SK-N-SH treated with all-trans-retinoic acid at 6 μM for 48 hours (cell line): ENCODE data around the gene KRTAP16-1.

ENCODE experiments used
- ATAC-seq: fragments of 200-7000 bp; cut with Tn5 transposase; 3 replicates; pipeline ENCODE4 v1.9.1; 2020; ENCODE audit warnings: mild to moderate bottlenecking, moderate library complexity
- ARNTL ChIP-seq: fragments of 450-650 bp; formaldehyde crosslinking; IDR thresholded peaks from 2 replicates; pipeline ENCODE4 v1.5.0; 2020; ENCODE audit warnings: low read depth, mild to moderate bottlenecking, moderate library complexity, borderline replicate concordance
- BACH2 ChIP-seq: fragments of 250-450 bp; sonication (Bioruptor Pico); IDR thresholded peaks from 2 replicates; pipeline ENCODE4 v1.9.0; 2021; ENCODE audit warnings: mild to moderate bottlenecking, borderline replicate concordance
- CSDC2 ChIP-seq: fragments of 250-450 bp; sonication (Bioruptor Pico); IDR thresholded peaks from 2 replicates; pipeline ENCODE4 v1.5.0; 2020; ENCODE audit warnings: mild to moderate bottlenecking, moderate library complexity
- CSRNP3 ChIP-seq: fragments of 250-450 bp; sonication (Bioruptor Pico); IDR thresholded peaks from 2 replicates; pipeline ENCODE4 v1.5.1; 2021; ENCODE audit warnings: mild to moderate bottlenecking, moderate library complexity
- ESRRG ChIP-seq: fragments of 250-450 bp; sonication (Bioruptor Pico); IDR thresholded peaks from 2 replicates; pipeline ENCODE4 v1.6.1; 2021; ENCODE audit warnings: mild to moderate bottlenecking
- GLIS3 ChIP-seq: fragments of 250-450 bp; sonication (Bioruptor Pico); IDR thresholded peaks from 2 replicates; pipeline ENCODE4 v1.5.0; 2020; ENCODE audit warnings: mild to moderate bottlenecking, moderate library complexity
- ISL1 ChIP-seq: fragments of 250-450 bp; sonication (Bioruptor Pico); IDR thresholded peaks from 2 replicates; pipeline ENCODE4 v2.1.2; 2022; ENCODE audit warnings: mild to moderate bottlenecking, moderate library complexity
- PATZ1 ChIP-seq: fragments of 250-450 bp; sonication (Bioruptor Pico); IDR thresholded peaks from 2 replicates; pipeline ENCODE4 v1.8.0; 2020; ENCODE audit warnings: mild to moderate bottlenecking, moderate library complexity, borderline replicate concordance
- POU6F1 ChIP-seq: fragments of 250-450 bp; sonication (Bioruptor Pico); IDR thresholded peaks from 2 replicates; pipeline ENCODE4 v1.8.0; 2021; ENCODE audit warnings: low read depth, mild to moderate bottlenecking, moderate library complexity, borderline replicate concordance
- PPARA ChIP-seq: fragments of 250-450 bp; sonication (Bioruptor Pico); IDR thresholded peaks from 2 replicates; pipeline ENCODE4 v1.5.0; 2020; ENCODE audit warnings: mild to moderate bottlenecking, borderline replicate concordance
- RARB ChIP-seq: fragments of 250-450 bp; sonication (Bioruptor Pico); IDR thresholded peaks from 2 replicates; pipeline ENCODE4 v1.8.0; 2021; ENCODE audit warnings: mild to moderate bottlenecking, moderate library complexity
- SNAI2 ChIP-seq: fragments of 250-450 bp; sonication (Bioruptor Pico); IDR thresholded peaks from 2 replicates; pipeline ENCODE4 v1.5.0; 2020; ENCODE audit warnings: mild to moderate bottlenecking, moderate library complexity
- TCF4 ChIP-seq: fragments of 250-450 bp; sonication (Bioruptor Pico); IDR thresholded peaks from 2 replicates; pipeline ENCODE4 v1.8.0; 2021; ENCODE audit warnings: mild to moderate bottlenecking, moderate library complexity, borderline replicate concordance
- TOX ChIP-seq: fragments of 250-450 bp; sonication (Bioruptor Pico); IDR thresholded peaks from 2 replicates; pipeline ENCODE4 v1.8.0; 2021; ENCODE audit warnings: mild to moderate bottlenecking, moderate library complexity, borderline replicate concordance
- TSHZ2 ChIP-seq: fragments of 250-450 bp; sonication (Bioruptor Pico); IDR thresholded peaks from 2 replicates; pipeline ENCODE4 v1.5.0; 2020; ENCODE audit warnings: mild to moderate bottlenecking, moderate library complexity
- ZC3H10 ChIP-seq: fragments of 250-450 bp; sonication (Bioruptor Pico); IDR thresholded peaks from 2 replicates; pipeline ENCODE4 v1.5.1; 2021; ENCODE audit warnings: mild to moderate bottlenecking, moderate library complexity
- ZFP3 ChIP-seq: fragments of 250-450 bp; sonication (Bioruptor Pico); IDR thresholded peaks from 2 replicates; pipeline ENCODE4 v1.5.0; 2020; ENCODE audit warnings: mild to moderate bottlenecking, moderate library complexity
- ZFP30 ChIP-seq: fragments of 450-650 bp; formaldehyde crosslinking; IDR thresholded peaks from 2 replicates; pipeline ENCODE4 v1.5.0; 2022; ENCODE audit warnings: mild to moderate bottlenecking, moderate library complexity
- ZNF565 ChIP-seq: fragments of 450-650 bp; formaldehyde crosslinking; conservative IDR thresholded peaks from 2 replicates; pipeline ENCODE4 v1.5.0; 2020; ENCODE audit warnings: low read depth, mild to moderate bottlenecking, moderate library complexity
- ZNF70 ChIP-seq: fragments of 450-650 bp; formaldehyde crosslinking; IDR thresholded peaks from 2 replicates; pipeline ENCODE4 v1.5.0; 2020; ENCODE audit warnings: mild to moderate bottlenecking, moderate library complexity
- ZNF8 ChIP-seq: fragments of 450-650 bp; formaldehyde crosslinking; IDR thresholded peaks from 2 replicates; pipeline ENCODE4 v1.5.0; 2020; ENCODE audit warnings: mild to moderate bottlenecking, moderate library complexity

Gene KRTAP16-1

GRCh38 chr17:41308251-41308917, 725 bp downstream of the KRTAP16-1 start:
- no peak for TF ChIP-seq TOX
- no peak for TF ChIP-seq GLIS3 (CRISPR knock-in tag)
- TF ChIP-seq PATZ1, result no peak
- no peak for TF ChIP-seq ZNF70 (CRISPR knock-in tag)
- TF ChIP-seq ZC3H10 (CRISPR knock-in tag), result no peak
- TF ChIP-seq ZNF8 (CRISPR knock-in tag), result no peak
- TF ChIP-seq ZFP30 (CRISPR knock-in tag), result no peak
- TF ChIP-seq ESRRG (CRISPR knock-in tag), result no peak
- TF ChIP-seq TCF4 (CRISPR knock-in tag), result no peak
- TF ChIP-seq TSHZ2 (CRISPR knock-in tag), result no peak
- TF ChIP-seq, all 23 proteins: peak for 0
- no peak for ATAC-seq

GRCh38 chr17:41307647-41308046, 1.5 kb downstream of the KRTAP16-1 start:
- no peak for TF ChIP-seq TSHZ2 (CRISPR knock-in tag)
- TF ChIP-seq TOX, result no peak
- no peak for TF ChIP-seq ARNTL
- no peak for TF ChIP-seq ISL1 (CRISPR knock-in tag)
- TF ChIP-seq PPARA (CRISPR knock-in tag), result no peak
- TF ChIP-seq ZNF565 (CRISPR knock-in tag), result no peak
- no peak for TF ChIP-seq POU6F1 (CRISPR knock-in tag)

GRCh38 chr17:41304091-41304490, 5.0 kb downstream of the KRTAP16-1 start:
- TF ChIP-seq SNAI2 (CRISPR knock-in tag) (no peak), ZNF70 (CRISPR knock-in tag) (no peak), ZFP3 (no peak), RARB (CRISPR knock-in tag) (no peak), CSRNP3 (CRISPR knock-in tag) (no peak), GLIS3 (CRISPR knock-in tag) (no peak), CSDC2 (CRISPR knock-in tag) (no peak), ZFP30 (CRISPR knock-in tag) (no peak), PPARA (CRISPR knock-in tag) (no peak), TCF4 (CRISPR knock-in tag) (no peak), ESRRG (CRISPR knock-in tag) (no peak), ZNF8 (CRISPR knock-in tag) (no peak), ZNF565 (CRISPR knock-in tag) (no peak), TSHZ2 (CRISPR knock-in tag) (no peak), POU6F1 (CRISPR knock-in tag) (no peak), ZC3H10 (CRISPR knock-in tag) (no peak), BACH2 (CRISPR knock-in tag) (no peak)
- no peak for ATAC-seq

More at GRCh38 chr17:41307647-41308046, 1.5 kb downstream of the KRTAP16-1 start:
- no peak for ATAC-seq
